Parathyroid adenoma (tissue), 2 donors: ENCODE data around the gene G3BP2.

Experiments
- H2AFZ ChIP-seq: fragments of 300-600 bp; sonication (generic); one replicate; pipeline ENCODE4 v1.7.0; 2017; ENCODE audit warnings: antibody characterized with exemption, mild to moderate bottlenecking
- H3K27ac ChIP-seq: fragments of 300-600 bp; sonication (generic); one replicate; pipeline ENCODE4 v1.7.0; 2017
- H3K27me3 ChIP-seq: fragments of 300-600 bp; sonication (generic); one replicate; pipeline ENCODE4 v1.7.0; 2017; ENCODE audit warnings: low read length; ENCODE audit not compliant: control insufficient read depth, insufficient read depth
- H3K36me3 ChIP-seq: fragments of 300-600 bp; sonication (generic); one replicate; pipeline ENCODE4 v1.7.0; 2017; ENCODE audit warnings: low read length; ENCODE audit not compliant: control insufficient read depth, insufficient read depth
- H3K4me1 ChIP-seq: fragments of 300-600 bp; sonication (generic); one replicate; pipeline ENCODE4 v1.7.0; 2017; ENCODE audit warnings: control low read depth
- H3K4me2 ChIP-seq: fragments of 300-600 bp; sonication (generic); one replicate; pipeline ENCODE4 v1.7.0; 2017; ENCODE audit warnings: low read length
- H3K4me3 ChIP-seq: fragments of 300-600 bp; sonication (generic); one replicate; pipeline ENCODE4 v1.7.0; 2017; ENCODE audit warnings: low read depth, low read length
- H3K79me2 ChIP-seq: fragments of 300-600 bp; sonication (generic); one replicate; pipeline ENCODE4 v1.7.0; 2017; ENCODE audit warnings: control low read depth
- H3K9ac ChIP-seq: fragments of 300-600 bp; sonication (generic); one replicate; pipeline ENCODE4 v1.7.0; 2017; ENCODE audit warnings: mild to moderate bottlenecking
- H3K9me3 ChIP-seq: fragments of 300-600 bp; sonication (generic); one replicate; pipeline ENCODE4 v1.7.0; 2017; ENCODE audit warnings: low read length; ENCODE audit not compliant: control insufficient read depth
- CTCF ChIP-seq: fragments of 300-600 bp; sonication (generic); IDR thresholded peaks from one replicate; pipeline ENCODE4 v1.7.0; 2017; ENCODE audit warnings: antibody characterized with exemption, mild to moderate bottlenecking
- donor health status: primary hyperparathyroidism.

G3BP2 gene

GRCh38 chr4:75705198-75705977, 32.2 kb upstream of the G3BP2 start:
- no peak overlapping the region for H3K4me3 ChIP-seq
- H3K79me2 ChIP-seq = peaks cover 4% of the 10 kb centered on the region
- no peak overlapping the region for H2AFZ ChIP-seq
- TF ChIP-seq CTCF = no peak
- no peak overlapping the region for H3K9ac ChIP-seq
- H3K4me1 ChIP-seq = no peaks in the 10 kb centered on the region
- H3K4me2 ChIP-seq = no peak overlapping the region
- H3K27me3 ChIP-seq = no peaks in the 10 kb centered on the region
- H3K27ac ChIP-seq = no peak overlapping the region
- no peaks in the 10 kb centered on the region for H3K36me3 ChIP-seq
- H3K9me3 ChIP-seq = no peaks in the 10 kb centered on the region

DNA sequence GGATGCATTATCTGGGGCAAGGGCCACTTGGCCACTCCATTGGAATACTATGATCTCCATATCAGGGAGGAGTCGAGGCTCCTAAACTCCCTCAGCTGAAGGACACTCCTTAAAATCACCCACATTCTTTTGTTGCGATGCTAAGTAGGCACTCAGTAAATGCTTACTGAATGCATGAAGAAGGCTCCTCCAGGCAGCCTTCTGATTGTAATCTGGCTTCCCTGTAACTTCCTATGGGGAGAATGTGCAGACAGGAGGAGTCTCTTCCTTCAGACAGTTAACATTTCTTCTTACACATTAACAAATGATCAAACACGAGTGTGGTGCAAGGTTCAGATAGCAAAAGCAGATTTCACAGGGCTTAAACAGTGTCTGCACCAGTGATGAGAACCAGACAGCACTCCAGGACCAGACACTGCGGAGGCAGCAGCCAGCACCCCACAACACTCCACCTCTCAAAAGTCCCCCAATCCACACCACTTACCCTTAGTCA, 29.8 kb upstream of the G3BP2 start:
- Histone ChIP-seq H3K9ac (no peak overlapping the region), H3K36me3 (no peaks in the 10 kb centered on the region), H3K4me2 (no peak overlapping the region), H3K4me3 (no peak overlapping the region), H3K9me3 (no peaks in the 10 kb centered on the region), H3K27me3 (no peaks in the 10 kb centered on the region), H3K27ac (no peak overlapping the region), H3K4me1 (no peaks in the 10 kb centered on the region), H3K79me2 (peaks cover under 1% of the 10 kb centered on the region), H2AFZ (no peak overlapping the region)
- no peak for TF ChIP-seq CTCF

DNA sequence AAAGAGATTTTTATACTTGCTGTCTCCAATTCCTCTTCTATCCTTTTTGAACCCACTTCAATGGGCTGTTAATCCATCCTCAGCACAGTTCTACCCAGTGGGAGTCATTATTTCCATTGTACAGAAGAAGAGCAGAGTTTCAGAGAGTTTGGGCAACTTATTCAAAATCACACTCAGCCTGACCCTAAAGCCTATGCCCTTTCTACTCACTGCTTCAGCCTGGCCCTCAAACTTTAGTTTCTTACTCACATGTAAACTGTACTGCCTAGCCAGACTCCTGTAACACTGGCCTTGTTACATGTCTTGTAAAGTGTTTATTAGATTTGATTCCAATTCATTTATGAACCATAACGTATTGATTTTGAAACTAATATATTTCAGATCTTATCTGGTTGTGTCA, 26.1 kb upstream of the G3BP2 start:
- no peak for TF ChIP-seq CTCF
- Histone ChIP-seq H3K79me2 (no peaks in the 10 kb centered on the region), H3K4me2 (no peak overlapping the region), H3K27me3 (no peaks in the 10 kb centered on the region), H3K4me3 (no peak overlapping the region), H3K4me1 (no peaks in the 10 kb centered on the region), H2AFZ (no peak overlapping the region), H3K9me3 (no peaks in the 10 kb centered on the region), H3K27ac (no peak overlapping the region), H3K36me3 (no peaks in the 10 kb centered on the region), H3K9ac (no peak overlapping the region)

GRCh38 chr4:75698963-75699228, 25.7 kb upstream of the G3BP2 start:
- no peak for TF ChIP-seq CTCF
- H3K79me2 ChIP-seq = no peaks in the 10 kb centered on the region
- H3K36me3 ChIP-seq = no peaks in the 10 kb centered on the region
- no peak overlapping the region for H3K4me3 ChIP-seq
- H3K27ac ChIP-seq = no peak overlapping the region
- no peaks in the 10 kb centered on the region for H3K27me3 ChIP-seq
- H2AFZ ChIP-seq = no peak overlapping the region
- no peaks in the 10 kb centered on the region for H3K4me1 ChIP-seq
- no peak overlapping the region for H3K4me2 ChIP-seq
- no peaks in the 10 kb centered on the region for H3K9me3 ChIP-seq
- no peak overlapping the region for H3K9ac ChIP-seq
